Peyer's patch (tissue), 4 donors: ENCODE measurements around the gene LIMS2. TPM values are rescaled to one million over a fixed set of nuclear protein-coding genes. Genes with fewer than 3 reads are reported as not detected.

Experiments
- DNase-seq, 3 donors: peaks; one replicate each; pipeline ENCODE4 v3.0.0-alpha.2; 2017 to 2019
- H3K27ac ChIP-seq, 4 donors: fragments of 200-600 bp; sonication (generic); one replicate each; pipeline ENCODE4 v1.5.1; 2016 to 2019
- H3K27me3 ChIP-seq, 2 donors: fragments of 200-600 bp; sonication (generic); one replicate each; pipeline ENCODE4 v1.5.1; 2019
- H3K36me3 ChIP-seq, 3 donors: fragments of 200-600 bp; sonication (generic); one replicate each; pipeline ENCODE4 v1.5.1; 2016 to 2019
- H3K4me1 ChIP-seq, 4 donors: fragments of 200-600 bp; sonication (generic); one replicate each; pipeline ENCODE4 v1.5.1; 2016 to 2019
- H3K4me3 ChIP-seq, 4 donors: fragments of 200-600 bp; sonication (generic); 1 replicate in 3 of 4; 2 replicates in 1 of 4; pipeline ENCODE4 v1.5.1; 2016 to 2019; ENCODE audit warnings: mild to moderate bottlenecking in 1 of 4
- H3K9me3 ChIP-seq, 4 donors: fragments of 200-600 bp; sonication (generic); one replicate each; pipeline ENCODE4 v1.5.1; 2016 to 2019; ENCODE audit warnings: mild to moderate bottlenecking in 1 of 4
- CTCF ChIP-seq, 6 experiments: fragments of 450-650 bp in 4 of 6; fragments of 200-600 bp in 2 of 6; sonication (generic) in 1 of 6; IDR thresholded peaks; one replicate each; pipeline ENCODE4 v1.5.1; 2017 to 2019; ENCODE audit warnings: antibody characterized with exemption in 6 of 6, mild to moderate bottlenecking in 3 of 6, moderate library complexity in 1 of 6
- POLR2A ChIP-seq, 2 donors: fragments of 450-650 bp; IDR thresholded peaks; one replicate each; pipeline ENCODE4 v1.5.1; 2017; ENCODE audit warnings: antibody characterized with exemption in 2 of 2, mild to moderate bottlenecking in 2 of 2, moderate library complexity in 2 of 2
- total RNA-seq, 4 donors: library from RNA; depleted of rRNA; stranded (reverse); fragments of >200 nt; gene quantifications; one replicate each; pipeline ENCODE4 v1.1.0, GENCODE V29; 2016

Gene LIMS2
- total RNA-seq, 4 donors from 2014 or later: 7.7 to 95.7 (median 21.9) TPM

- Histone ChIP-seq H3K27me3 (no peaks in the 10 kb centered on the region), H3K27ac (peak overlapping the region in 3 of 4 donors; percentile 5 to 83 (median 49)), H3K36me3 (peaks cover 0 to 72% (median 0%) of the 10 kb centered on the region in 3 donors), H3K4me3 (no peak overlapping the region), H3K9me3 (no peaks in the 10 kb centered on the region), H3K4me1 (peaks cover 0 to 70% (median 31%) of the 10 kb centered on the region in 4 donors)
- DNase-seq: no peak
- TF ChIP-seq POLR2A (IDR thresholded peaks at IDR 0.05) (no peak), CTCF (IDR thresholded peaks at IDR 0.05) (no peak)
Measured at GRCh38 chr2:127633556-127634065, 41.7 kb downstream of the LIMS2 start.

GRCh38 chr2:127632592-127633489, 42.5 kb downstream of the LIMS2 start:
- peaks cover 0 to 75% (median 0%) of the 10 kb centered on the region in 3 donors for H3K36me3 ChIP-seq
- no peaks in the 10 kb centered on the region for H3K9me3 ChIP-seq
- H3K4me1 ChIP-seq: peaks cover 0 to 62% (median 30%) of the 10 kb centered on the region in 4 donors
- no peak overlapping the region for H3K4me3 ChIP-seq
- peak overlapping the region in 3 of 4 donors; percentile 17 to 83 (median 64) for H3K27ac ChIP-seq
- TF ChIP-seq POLR2A (IDR thresholded peaks at IDR 0.05) (no peak), CTCF (IDR thresholded peaks at IDR 0.05) (no peak)
- peak in 2 of 3 donors; percentile 80 to 81 for DNase-seq
- H3K27me3 ChIP-seq: no peaks in the 10 kb centered on the region

- no peak for DNase-seq
- Histone ChIP-seq H3K9me3 (no peaks in the 10 kb centered on the region), H3K36me3 (peaks cover 0 to 74% (median 0%) of the 10 kb centered on the region in 3 donors), H3K4me3 (no peak overlapping the region), H3K4me1 (peaks cover 0 to 55% (median 27%) of the 10 kb centered on the region in 4 donors), H3K27ac (peak overlapping the region in 2 of 4 donors; percentile 64 to 83), H3K27me3 (no peaks in the 10 kb centered on the region)
- TF ChIP-seq CTCF (IDR thresholded peaks at IDR 0.05) (no peak), POLR2A (IDR thresholded peaks at IDR 0.05) (no peak)
Measured at GRCh38 chr2:127631997-127632581, 43.2 kb downstream of the LIMS2 start.

GRCh38 chr2:127631541-127631996, 43.8 kb downstream of the LIMS2 start:
- no peaks in the 10 kb centered on the region for H3K9me3 ChIP-seq
- H3K4me1 ChIP-seq: peaks cover 0 to 49% (median 26%) of the 10 kb centered on the region in 4 donors
- H3K27ac ChIP-seq: peak overlapping the region in 1 of 4 donors; percentile 83
- DNase-seq: no peak
- no peak overlapping the region for H3K4me3 ChIP-seq
- TF ChIP-seq POLR2A (IDR thresholded peaks at IDR 0.05) (no peak), CTCF (IDR thresholded peaks at IDR 0.05) (no peak)
- H3K36me3 ChIP-seq: peaks cover 0 to 70% (median 0%) of the 10 kb centered on the region in 3 donors
- no peaks in the 10 kb centered on the region for H3K27me3 ChIP-seq

- Histone ChIP-seq H3K9me3 (no peaks in the 10 kb centered on the region), H3K4me1 (peaks cover 0 to 44% (median 23%) of the 10 kb centered on the region in 4 donors), H3K36me3 (peaks cover 0 to 72% (median 0%) of the 10 kb centered on the region in 3 donors), H3K27ac (peak overlapping the region in 1 of 4 donors; percentile 83), H3K27me3 (no peaks in the 10 kb centered on the region), H3K4me3 (no peak overlapping the region)
- no peak for DNase-seq
- TF ChIP-seq CTCF (IDR thresholded peaks at IDR 0.05) (no peak), POLR2A (IDR thresholded peaks at IDR 0.05) (no peak)
Measured at GRCh38 chr2:127630864-127631540, 44.3 kb downstream of the LIMS2 start.
